Activated effector memory CD4-positive, alpha-beta T cell treated with Interleukin-2 at 50 U/mL for 16 hours (primary cell): ENCODE measurements around the gene NXPE1.

Source experiments
- DNase-seq: peaks from one replicate; pipeline ENCODE4 v3.0.0-alpha.2; 2020

The NXPE1 gene

GRCh38 chr11:114562166-114562916 is 2.7 kb upstream of the NXPE1 start:
- DNase-seq: no peak

- DNase-seq: no peak
Measured at GRCh38 chr11:114556135-114556534, 3.5 kb downstream of the NXPE1 start.

- no peak for DNase-seq
Measured at GRCh38 chr11:114553642-114554041, 6.0 kb downstream of the NXPE1 start.

- no peak for DNase-seq
Measured at GRCh38 chr11:114551060-114551459, 8.6 kb downstream of the NXPE1 start.

- no peak for DNase-seq
Measured at GRCh38 chr11:114525682-114526081, 34.0 kb downstream of the NXPE1 start.

- no peak for DNase-seq
Measured at GRCh38 chr11:114524122-114524521, 35.6 kb downstream of the NXPE1 start.

GRCh38 chr11:114522818-114523217 is 36.9 kb downstream of the NXPE1 start:
- DNase-seq: no peak

- no peak for DNase-seq
Measured at GRCh38 chr11:114511538-114511937, 48.1 kb downstream of the NXPE1 start.

GRCh38 chr11:114511079-114511478 is 48.6 kb downstream of the NXPE1 start:
- no peak for DNase-seq

GRCh38 chr11:114501901-114502300 is 57.8 kb downstream of the NXPE1 start:
- DNase-seq: no peak

- DNase-seq: no peak
Measured at GRCh38 chr11:114499756-114500155, 59.9 kb downstream of the NXPE1 start.

GRCh38 chr11:114496915-114497314 is 62.8 kb downstream of the NXPE1 start:
- DNase-seq: no peak

- no peak for DNase-seq
Measured at GRCh38 chr11:114483929-114484328, 75.8 kb downstream of the NXPE1 start.

GRCh38 chr11:114482114-114482513 is 77.6 kb downstream of the NXPE1 start:
- DNase-seq: no peak

- DNase-seq: no peak
Measured at GRCh38 chr11:114479331-114479730, 80.3 kb downstream of the NXPE1 start.

GRCh38 chr11:114478768-114479167 is 80.9 kb downstream of the NXPE1 start:
- no peak for DNase-seq

GRCh38 chr11:114478001-114478410 is 81.7 kb downstream of the NXPE1 start:
- DNase-seq: no peak

GRCh38 chr11:114472661-114473060 is 87.0 kb downstream of the NXPE1 start:
- no peak for DNase-seq
